Right kidney (tissue), 1 donor: ENCODE results near the gene EIF1.
"Not testable (repeated sequence)": the region's sequence is repeated elsewhere in the genome, so short reads cannot be mapped to it uniquely, and the experiment has no call there.

Source experiments
- DNase-seq: peaks from one replicate; pipeline ENCODE4 v3.0.0-alpha.2; 2016

EIF1 gene

DNA sequence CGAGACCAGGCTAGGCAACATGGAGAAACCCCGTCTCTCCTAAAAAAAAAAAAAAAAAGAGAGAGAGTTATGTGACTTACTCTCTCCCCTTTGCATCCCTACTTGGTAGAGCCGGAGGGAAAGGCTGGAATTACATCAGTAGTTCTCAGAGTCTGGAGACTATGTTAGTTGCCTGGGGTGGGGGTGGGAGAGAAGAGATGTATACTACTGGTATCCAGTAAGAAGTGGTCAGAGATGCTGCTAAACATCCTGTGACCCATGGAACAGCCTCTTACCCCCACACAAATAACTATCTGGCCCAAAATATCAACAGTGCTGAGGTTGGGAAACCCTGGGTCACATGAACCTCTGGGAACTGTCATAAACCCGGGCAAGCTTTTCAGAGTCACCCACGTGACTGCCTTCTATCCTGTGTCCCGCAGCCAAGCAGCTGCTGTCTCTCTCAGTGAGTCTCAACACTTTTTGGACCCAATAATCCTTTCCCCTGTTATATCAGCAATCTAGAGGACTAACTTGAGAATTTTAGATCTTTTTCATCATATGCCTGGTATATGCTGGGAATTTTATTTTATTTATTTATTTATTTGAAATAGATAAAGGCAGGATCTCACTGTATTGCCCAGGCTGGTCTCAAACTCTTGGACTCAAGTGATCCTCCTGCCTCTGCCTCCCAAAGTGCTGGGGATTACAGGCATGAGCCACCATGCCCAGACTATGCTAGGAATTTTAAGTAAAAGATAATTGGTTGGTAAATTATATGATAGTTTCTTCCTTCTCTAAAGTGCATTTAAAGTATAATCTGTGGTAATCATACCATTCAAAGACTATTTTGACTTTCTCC, 8.7 kb downstream of the EIF1 start:
- DNase-seq = no peak

DNA sequence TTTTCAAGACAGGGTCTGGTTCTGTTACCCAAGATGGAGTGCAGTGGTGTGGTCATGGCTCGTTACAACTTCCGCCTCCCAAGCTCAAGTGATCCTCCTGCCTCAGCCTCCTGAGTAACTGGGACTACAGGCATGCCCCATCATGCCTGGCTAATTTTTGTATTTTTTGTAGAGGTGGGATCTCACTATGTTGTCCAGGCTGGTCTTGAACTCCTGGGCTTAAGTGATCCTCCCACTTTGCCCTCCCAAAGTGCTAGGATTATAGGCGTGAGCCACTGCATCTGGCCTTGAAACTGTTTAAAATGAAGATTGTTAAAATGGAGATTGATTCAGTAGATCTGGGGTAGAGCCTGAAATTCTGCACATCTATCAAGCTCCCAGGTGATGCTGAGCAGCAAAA, 12.2 kb downstream of the EIF1 start:
- DNase-seq = not testable (repeated sequence)

GRCh38 chr17:41702712-41703111, 14.0 kb downstream of the EIF1 start:
- DNase-seq = no peak

GRCh38 chr17:41705271-41705991, 16.7 kb downstream of the EIF1 start:
- DNase-seq = no peak

- no peak for DNase-seq
Measured at GRCh38 chr17:41707803-41708669, 19.4 kb downstream of the EIF1 start.

DNA sequence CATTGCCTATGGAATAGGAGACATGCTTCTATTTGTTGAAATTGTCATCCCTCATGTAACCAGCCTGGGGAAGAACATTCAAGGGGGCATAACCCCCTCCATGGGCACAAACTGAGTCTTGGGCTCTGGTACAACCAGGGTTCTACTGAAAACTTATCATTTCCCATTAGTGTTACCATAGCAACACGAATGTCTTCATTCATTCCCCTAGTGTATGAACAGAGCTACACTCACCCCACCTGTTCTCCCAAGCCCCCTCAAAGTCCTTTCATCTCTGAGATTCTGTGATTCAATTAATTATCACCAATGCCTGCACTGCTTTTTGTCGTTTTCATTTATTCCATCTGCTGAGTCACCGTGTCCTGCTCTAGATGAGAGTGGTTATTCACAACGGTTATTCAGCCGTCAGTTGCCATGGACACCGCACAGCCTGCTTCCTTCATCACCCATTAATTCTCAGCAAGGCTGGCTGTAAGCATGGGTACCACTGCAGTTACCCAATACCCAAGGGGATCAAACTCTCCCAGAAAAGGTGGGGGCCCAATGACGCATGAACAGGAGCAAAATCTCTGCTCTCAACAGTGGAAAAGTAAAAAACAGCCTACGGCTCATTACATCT, 21.9 kb downstream of the EIF1 start:
- no peak for DNase-seq

DNA sequence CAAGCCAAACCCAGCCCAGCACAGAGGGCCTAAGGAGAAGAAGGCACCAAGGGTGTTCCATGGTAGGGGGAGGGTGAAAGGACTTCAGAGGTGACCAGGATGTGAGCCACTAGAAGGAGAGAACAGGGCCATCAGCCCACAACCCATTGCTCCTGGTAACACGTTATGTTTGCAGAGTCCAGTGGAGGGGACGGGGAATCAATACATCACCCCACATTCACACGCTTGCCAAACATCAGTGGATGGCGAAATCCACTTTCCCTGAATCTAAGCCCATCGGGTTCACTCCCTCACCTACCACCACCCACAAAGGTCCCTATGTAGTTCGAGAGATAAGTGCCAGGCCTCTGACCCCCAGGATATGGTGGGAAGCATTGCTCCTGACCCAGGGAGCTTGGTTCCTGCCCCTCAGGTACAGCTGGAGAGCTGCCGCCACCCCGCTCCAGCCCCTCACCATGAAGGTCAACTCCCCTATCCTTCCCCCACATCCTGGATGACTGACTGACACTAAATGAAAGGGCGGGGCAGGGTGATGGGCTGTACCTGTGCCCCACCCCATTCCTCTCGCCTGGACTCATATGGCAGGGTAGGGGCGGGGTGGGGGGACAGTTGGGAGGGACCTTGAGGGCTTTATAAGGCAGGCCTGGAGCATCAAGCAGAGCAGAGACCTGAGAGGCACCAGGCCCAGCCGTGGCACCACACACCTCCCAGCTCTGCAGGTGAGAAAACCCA, 23.1 kb downstream of the EIF1 start, which contains the start of gene GAST:
GAST (plus strand) TSS at position 663 of the 732 bp plus-strand sequence. CDS start 3,106 bp downstream, outside the sequence.
- no peak for DNase-seq

DNA sequence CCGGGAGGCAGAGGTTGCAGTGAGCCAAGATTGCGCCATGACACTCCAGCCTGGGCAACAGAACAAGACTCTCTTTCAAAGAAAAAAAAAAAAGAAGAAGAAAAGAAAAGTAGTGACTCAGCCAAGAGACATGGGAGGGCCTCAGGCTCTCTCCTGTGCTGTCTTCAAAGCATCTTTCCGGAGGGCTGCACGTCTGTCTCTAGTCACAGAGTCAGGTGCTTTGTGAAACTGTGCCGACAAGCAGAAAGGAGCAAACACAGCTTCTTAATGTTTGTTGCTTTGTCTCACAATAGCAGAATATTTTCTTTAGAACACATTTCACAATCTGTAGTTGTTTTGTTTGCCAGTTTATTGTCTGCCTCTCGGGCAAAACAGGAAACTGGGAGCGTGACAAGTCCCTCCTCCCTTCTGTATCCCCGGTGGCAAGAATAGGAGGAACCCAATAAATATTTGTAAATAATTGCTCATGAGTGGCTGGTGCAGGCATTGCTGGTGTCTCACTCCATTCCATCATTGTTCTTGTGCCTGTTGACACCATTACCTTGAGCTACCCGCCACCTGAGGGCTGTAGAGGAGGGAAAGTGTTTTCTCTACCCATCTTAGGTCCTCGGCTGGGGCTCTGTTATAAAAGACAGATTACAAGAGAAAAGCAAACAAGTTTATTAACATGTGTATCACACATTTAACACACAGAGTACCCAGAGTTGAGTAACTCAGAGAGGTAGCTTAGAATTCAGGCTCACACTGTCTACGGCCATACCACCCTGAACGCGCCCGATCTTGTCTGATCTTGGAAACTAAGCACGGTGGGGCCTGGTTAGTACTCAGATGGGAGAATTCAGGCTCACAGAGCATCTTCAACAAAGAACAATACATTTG, 29.0 kb downstream of the EIF1 start:
- DNase-seq = no peak

DNA sequence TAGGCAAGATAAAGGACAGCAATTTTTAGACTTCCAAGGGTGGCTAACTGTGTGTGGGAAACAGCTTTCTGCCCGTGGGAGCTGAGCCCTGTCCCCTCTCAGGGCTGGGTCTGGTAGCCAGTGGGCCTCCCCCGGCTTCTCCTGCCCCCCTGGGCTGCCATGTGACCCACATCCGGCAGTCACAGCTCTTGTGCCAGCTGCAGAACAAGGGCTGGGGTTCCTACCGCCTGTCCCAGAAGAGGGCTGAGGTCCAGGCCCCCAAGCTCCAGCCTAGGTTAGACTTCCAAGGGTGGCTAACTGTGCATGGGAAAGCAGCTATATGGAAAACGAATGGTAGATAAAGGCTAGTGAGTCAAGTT, 29.6 kb downstream of the EIF1 start:
- no peak for DNase-seq

DNA sequence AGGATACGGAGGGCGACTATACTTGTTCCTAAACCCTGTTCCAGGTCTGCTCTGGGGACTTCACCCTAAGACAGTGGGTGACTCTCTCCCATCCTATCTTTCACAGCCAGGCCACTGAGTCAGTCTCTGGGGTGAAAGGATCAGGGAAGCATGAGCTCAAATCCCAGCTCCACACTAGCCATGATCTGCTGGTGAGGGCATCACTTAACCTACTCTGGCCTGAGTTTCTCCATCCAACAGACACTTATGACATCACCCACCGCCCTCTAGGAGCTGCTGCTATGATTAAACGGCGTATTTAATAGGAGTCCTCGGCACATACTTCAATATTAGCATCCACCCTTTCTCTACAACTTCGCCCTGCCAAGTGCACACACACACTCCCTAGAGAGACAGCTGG, 33.5 kb downstream of the EIF1 start:
- DNase-seq = no peak

DNA sequence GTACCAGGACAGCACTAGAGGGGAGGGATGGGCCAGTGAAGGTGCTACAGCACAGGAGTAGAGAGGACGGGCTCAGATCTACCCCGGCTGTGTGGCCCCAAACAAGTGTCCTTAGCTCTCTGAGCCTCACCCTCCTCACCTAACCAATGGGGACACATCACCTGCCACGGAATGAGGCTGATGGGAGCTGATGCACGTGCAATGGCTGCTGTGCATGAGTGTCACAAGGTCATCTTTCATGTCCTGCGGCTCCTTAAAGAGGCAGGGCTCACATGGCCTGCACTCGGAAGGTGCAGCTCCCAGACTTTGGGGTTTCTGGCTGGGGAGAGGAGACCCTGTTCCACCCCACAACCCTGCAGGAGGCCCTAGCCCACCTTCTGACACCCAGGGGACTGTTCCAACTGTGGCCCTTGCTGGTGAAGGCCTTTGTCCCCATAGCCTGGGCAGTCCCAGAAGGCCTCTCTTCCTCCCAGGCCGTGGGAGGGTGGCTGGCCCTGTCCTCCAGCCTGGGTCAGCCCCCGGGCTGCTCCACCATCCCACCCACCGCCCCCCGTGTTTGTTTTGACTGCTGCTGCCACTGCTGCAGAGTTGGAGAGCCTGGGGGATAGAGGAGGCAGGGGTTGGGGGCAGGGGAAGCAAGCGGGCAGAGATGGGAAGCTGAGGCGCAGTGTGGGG, 35.3 kb downstream of the EIF1 start:
- DNase-seq = no peak

GRCh38 chr17:41724476-41725050, 35.9 kb downstream of the EIF1 start:
- DNase-seq = no peak

GRCh38 chr17:41725134-41725533, 36.4 kb downstream of the EIF1 start:
- no peak for DNase-seq

GRCh38 chr17:41728056-41728455, 39.4 kb downstream of the EIF1 start:
- DNase-seq = no peak

DNA sequence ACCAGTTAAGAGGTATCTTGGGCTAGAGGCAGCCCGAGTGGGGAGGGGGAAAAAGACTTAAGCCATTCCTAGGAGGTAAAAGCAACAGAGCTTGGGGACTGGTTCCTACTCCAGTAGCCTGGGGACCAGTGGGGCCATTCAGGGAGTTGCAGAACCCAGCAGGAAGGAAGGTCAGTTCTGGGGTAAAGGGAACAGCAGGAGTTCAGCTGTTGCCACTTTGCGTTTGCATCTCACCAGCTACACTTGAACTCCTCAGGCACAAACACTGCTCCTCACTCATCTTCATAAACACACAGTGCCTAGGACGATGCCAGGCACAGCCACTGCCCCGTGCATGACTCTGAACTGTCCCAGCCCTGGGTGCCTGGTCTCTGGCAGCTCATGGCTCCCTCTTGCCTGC, 41.8 kb downstream of the EIF1 start:
- DNase-seq = peak; percentile 1

DNA sequence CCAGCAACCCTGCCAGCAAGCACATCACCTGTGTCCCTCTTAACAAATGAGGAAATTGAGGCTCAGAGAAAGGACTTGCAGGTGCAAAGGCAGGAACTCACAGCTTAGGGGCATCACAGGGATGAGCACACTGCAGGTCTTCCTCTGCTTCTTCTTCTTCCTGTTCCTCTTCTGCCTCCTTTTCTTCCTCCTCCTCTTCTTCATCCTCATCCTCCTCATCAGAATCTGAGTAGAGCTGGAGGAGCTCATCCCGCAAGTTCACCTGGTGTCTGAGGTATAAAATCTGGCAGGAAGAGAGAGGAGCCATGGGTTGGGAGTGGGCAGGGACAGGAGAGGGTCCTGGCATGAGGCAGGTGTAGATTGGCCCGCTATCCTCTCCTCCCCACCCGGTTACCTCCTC, 43.2 kb downstream of the EIF1 start:
- no peak for DNase-seq

- no peak for DNase-seq
Measured at GRCh38 chr17:41733348-41734138, 44.9 kb downstream of the EIF1 start.

- DNase-seq = peak; percentile 90
Measured at GRCh38 chr17:41734139-41734948, 45.7 kb downstream of the EIF1 start, which contains the start of gene HAP1. Gene HAP1 (minus strand): TSS chr17:41734643. CDS start chr17:41734634, 9 bp downstream.
